Keratinocyte (primary cell): ENCODE measurements around the gene ADAMTS2.

ENCODE experiments used
- CTCF ChIP-seq, 3 experiments: IDR thresholded peaks in 1 of 3; conservative IDR thresholded peaks in 1 of 3; optimal IDR thresholded peaks in 1 of 3; 2 replicates in 2 of 3; 3 replicates in 1 of 3; pipeline versions ENCODE3 to v1.5.1; 2011; ENCODE audit warnings: low read length in 3 of 3, mild to moderate bottlenecking in 3 of 3, moderate library complexity in 2 of 3, control low read depth in 1 of 3, inconsistent platforms in 1 of 3; ENCODE audit not compliant: insufficient read depth in 2 of 3; ENCODE audit errors: extremely low read depth in 1 of 3
- EZH2 ChIP-seq: IDR thresholded peaks from one replicate; pipeline ENCODE4 v1.6.1; 2012; ENCODE audit warnings: inconsistent platforms, mild to moderate bottlenecking, low read length, moderate library complexity

DNA sequence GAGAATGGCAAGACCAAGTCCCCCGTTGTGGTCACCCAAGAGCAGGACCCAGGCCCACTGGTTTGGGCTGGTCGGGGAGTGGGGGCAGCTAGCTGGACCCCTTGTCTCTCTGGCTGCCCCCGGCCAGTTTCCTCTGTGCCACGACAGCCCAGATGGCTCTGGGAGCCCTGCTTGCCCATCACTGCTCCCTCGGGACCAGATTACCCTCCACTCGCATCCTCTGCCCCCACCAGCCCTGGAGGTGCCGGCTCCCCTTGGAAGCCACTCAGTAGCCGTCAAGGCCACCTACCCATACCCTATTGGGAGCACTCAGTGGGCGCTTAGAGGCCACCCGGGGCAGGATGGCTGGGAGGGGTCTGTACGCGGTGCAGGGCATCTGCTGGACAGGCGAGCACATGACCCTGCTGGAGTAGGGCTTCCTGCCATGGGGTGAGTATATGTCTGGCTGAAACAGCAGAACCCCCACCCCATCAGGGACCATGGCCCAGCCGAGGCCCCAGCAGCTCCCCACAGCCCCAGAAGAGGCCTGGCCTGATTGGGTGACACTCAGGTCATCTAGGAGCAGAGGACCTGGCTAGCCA, 215.1 kb downstream of the ADAMTS2 start:
- no peak for TF ChIP-seq CTCF (optimal IDR thresholded peaks at IDR 0.05 in 1 of 3, IDR thresholded peaks at IDR 0.05 in 1 of 3, conservative IDR thresholded peaks at IDR 0.05 in 1 of 3; ENCODE audit: extremely low read depth in 1 of 3, insufficient read depth in 2 of 3, low read length in 3 of 3)
- no peak for TF ChIP-seq EZH2
